Inflammatory macrophage treated with lipopolysaccharide for 1 hour (primary cell): ENCODE measurements around the gene SMAD2.
A peak's percentile ranks its signal among the peaks of the same experiment; 100 is the strongest.

Experiments
- DNase-seq, 2 donors: peaks; one replicate each; pipeline ENCODE4 v3.0.0-alpha.2; 2020 to 2022

The SMAD2 gene

GRCh38 chr18:47895565-47896250 lies 34.8 kb downstream of the SMAD2 start:
- no peak for DNase-seq

- DNase-seq, result no peak
Observed at GRCh38 chr18:47893939-47894699, 36.3 kb downstream of the SMAD2 start.

- DNase-seq, result peak in 1 of 2 donors; percentile 21
Observed at GRCh38 chr18:47893047-47893446, 37.4 kb downstream of the SMAD2 start.

- DNase-seq, result no peak
Observed at GRCh38 chr18:47888156-47888555, 42.3 kb downstream of the SMAD2 start.

GRCh38 chr18:47887227-47887626 lies 43.2 kb downstream of the SMAD2 start:
- DNase-seq, result no peak

- no peak for DNase-seq
Observed at GRCh38 chr18:47883771-47884413, 46.6 kb downstream of the SMAD2 start.

- DNase-seq, result peak in 1 of 2 donors; percentile 12
Observed at GRCh38 chr18:47882641-47883040, 47.8 kb downstream of the SMAD2 start.

GRCh38 chr18:47881752-47882455 lies 48.6 kb downstream of the SMAD2 start:
- no peak for DNase-seq

- DNase-seq, result no peak
Observed at GRCh38 chr18:47881042-47881441, 49.4 kb downstream of the SMAD2 start.

GRCh38 chr18:47877892-47878291 lies 52.6 kb downstream of the SMAD2 start:
- DNase-seq, result no peak

- DNase-seq, result no peak
Observed at GRCh38 chr18:47876813-47877212, 53.6 kb downstream of the SMAD2 start.

- no peak for DNase-seq
Observed at GRCh38 chr18:47873625-47874024, 56.8 kb downstream of the SMAD2 start.

- DNase-seq, result no peak
Observed at GRCh38 chr18:47872426-47872825, 58.0 kb downstream of the SMAD2 start.

- DNase-seq, result no peak
Observed at GRCh38 chr18:47871288-47871687, 59.2 kb downstream of the SMAD2 start.

- DNase-seq, result no peak
Observed at GRCh38 chr18:47870605-47871004, 59.9 kb downstream of the SMAD2 start.

GRCh38 chr18:47868744-47869143 lies 61.7 kb downstream of the SMAD2 start:
- no peak for DNase-seq

GRCh38 chr18:47865183-47865582 lies 65.3 kb downstream of the SMAD2 start:
- DNase-seq, result no peak

GRCh38 chr18:47863041-47863440 lies 67.4 kb downstream of the SMAD2 start:
- no peak for DNase-seq

GRCh38 chr18:47858607-47859006 lies 71.9 kb downstream of the SMAD2 start:
- no peak for DNase-seq

- no peak for DNase-seq
Observed at GRCh38 chr18:47847635-47848034, 82.8 kb downstream of the SMAD2 start.

- DNase-seq, result no peak
Observed at GRCh38 chr18:47846431-47846830, 84.0 kb downstream of the SMAD2 start.

- DNase-seq, result no peak
Observed at GRCh38 chr18:47844828-47845498, 85.5 kb downstream of the SMAD2 start.

- no peak for DNase-seq
Observed at GRCh38 chr18:47842836-47843235, 87.6 kb downstream of the SMAD2 start.
